ENCODE measurements around the gene GBP2.
"Not testable (repeated sequence)": the region's sequence is repeated elsewhere in the genome, so short reads cannot be mapped to it uniquely, and the experiment has no call there.

Gene GBP2

DNA sequence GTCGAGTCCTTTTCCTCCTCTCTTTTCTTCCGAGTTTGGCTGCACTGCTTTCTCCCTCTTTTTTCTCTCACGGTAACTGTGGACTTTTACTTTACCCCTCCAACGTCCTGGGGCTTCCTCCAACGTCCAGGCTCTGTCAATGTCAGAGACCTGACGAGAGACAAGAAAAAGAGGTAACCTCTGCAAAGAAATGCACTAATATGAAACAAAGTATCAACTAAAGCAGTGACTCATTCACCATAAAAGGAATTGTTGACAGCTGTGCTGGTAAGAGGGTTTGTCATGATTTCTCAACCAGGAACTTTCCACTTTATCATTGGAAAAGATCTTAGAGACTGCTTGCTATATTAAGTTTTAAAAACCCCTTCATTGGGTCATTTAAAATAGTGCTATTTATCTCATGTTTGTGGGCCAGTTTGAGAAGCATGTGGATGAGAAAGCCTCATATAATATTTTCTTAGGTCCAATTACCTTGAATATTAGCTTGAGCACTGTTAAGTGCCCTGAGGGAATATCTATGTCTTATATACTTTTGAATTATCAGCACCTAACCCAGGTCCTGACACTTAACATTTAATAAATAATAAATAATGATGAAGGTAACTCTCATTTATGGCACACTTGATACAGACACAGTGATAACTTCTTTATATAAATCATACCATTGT lies at the start of gene GBP2:
GBP2 (minus strand) TSS at position 202 of the 668 bp plus-strand sequence. CDS start 4,148 bp downstream, outside the sequence.
- peak in 4 of 6 experiments; percentile 3 to 40 (median 22) for DNase-seq

GRCh38 chr1:89174491-89174890 lies 48.6 kb upstream of the GBP2 start:
- DNase-seq: no peak

DNA sequence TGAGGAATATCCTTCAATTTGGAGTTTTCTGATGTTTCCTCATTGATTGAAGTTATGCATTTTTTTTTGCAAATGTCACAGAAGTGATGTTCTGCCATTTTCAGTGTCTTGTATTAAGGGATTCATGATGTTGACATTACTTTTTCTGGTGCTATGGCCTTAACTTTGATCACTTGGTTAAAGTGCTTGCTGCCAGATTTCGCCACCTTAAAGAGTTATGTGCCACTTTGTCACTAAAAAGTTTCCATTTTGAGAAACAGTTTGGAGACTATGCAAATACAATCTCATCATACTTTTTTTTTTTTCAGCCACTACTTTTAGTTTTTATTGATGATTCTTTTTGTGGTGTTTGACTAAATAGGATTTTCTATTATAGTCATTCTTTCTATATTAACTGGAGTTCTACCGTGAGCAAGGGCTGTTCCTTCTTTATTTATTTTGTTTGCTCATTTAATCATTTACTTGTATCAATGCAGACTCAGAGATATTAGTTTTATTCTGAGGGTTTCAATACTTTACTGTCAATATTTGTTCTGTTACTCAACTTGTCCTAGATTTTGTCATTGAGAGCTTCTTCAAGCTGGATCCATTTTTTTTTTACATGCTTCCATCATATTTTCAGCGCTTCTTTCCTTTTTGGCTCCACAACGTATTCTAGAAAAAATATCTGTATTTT lies 46.7 kb upstream of the GBP2 start:
- DNase-seq: no peak

GRCh38 chr1:89171067-89171438 lies 45.1 kb upstream of the GBP2 start:
- no peak for DNase-seq

- DNase-seq: no peak
Observed at GRCh38 chr1:89170170-89171066, 44.5 kb upstream of the GBP2 start.

DNA sequence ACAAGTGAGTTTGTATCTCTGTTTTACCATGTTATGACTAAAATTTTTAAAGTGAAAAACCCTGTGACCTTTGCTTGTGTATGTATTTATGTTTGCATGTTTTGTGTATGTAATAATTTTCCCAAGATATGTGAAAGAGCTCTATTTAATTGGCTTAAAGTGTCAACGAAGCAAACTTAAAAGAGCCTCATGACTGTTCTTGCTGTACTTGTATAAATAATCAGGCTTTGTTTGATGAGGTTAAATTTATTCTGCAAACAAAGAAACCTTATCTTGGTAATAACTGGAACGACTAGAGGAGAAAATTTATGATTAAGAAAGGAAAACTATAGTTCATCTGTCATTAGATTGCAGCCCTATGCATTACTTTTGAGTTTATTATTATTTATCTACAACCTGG lies 43.3 kb upstream of the GBP2 start:
- no peak for DNase-seq

DNA sequence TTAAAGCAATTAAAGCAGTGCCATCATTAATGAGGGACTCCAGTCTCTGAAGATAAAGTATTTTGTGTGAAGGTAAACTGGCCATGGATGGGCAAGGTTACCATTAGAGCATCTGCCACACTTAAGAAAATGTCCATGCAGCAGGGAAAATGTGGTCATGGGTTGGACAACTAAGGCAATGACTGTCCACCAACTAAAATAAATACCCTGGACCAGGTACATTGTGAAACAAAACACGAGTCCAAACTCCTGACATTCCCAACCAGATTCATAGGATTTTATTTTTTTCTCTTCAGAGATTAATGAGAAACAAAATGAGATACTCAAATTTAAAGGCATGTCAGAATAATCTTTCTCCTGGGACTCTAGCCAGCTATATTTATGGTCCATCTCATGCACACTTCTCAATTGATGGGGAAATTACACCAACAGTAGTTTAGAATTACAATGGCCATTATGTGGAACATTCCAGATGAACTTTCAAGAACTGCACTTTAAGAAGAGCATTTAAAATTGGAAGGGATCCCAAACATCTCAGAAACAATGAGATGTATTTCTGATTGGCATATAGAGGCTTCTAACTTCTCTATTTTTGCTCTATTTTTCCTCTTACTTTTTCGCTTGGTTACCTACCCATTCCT lies 41.8 kb upstream of the GBP2 start:
- no peak for DNase-seq

GRCh38 chr1:89166705-89167104 lies 40.8 kb upstream of the GBP2 start:
- no peak for DNase-seq

- DNase-seq: no peak
Observed at GRCh38 chr1:89165811-89166210, 39.9 kb upstream of the GBP2 start.

DNA sequence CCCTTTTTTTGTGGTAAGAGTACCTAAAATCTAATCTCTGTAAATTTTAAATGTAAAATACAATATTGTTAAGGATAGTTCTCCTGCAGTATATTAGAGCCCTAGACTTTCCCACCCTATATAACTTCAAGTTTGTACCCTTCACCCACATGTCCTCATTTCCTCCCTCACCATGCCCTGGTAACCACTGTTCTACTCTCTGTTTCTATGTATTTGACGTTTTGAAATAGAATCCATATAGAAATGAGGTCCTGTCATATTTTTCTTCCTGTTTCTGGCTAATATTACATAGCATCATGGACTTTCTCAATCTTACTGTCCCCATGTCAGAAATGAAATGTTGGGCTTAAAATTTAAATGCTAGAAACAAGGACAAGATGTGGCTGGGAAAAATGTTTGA lies 25.1 kb upstream of the GBP2 start:
- no peak for DNase-seq

DNA sequence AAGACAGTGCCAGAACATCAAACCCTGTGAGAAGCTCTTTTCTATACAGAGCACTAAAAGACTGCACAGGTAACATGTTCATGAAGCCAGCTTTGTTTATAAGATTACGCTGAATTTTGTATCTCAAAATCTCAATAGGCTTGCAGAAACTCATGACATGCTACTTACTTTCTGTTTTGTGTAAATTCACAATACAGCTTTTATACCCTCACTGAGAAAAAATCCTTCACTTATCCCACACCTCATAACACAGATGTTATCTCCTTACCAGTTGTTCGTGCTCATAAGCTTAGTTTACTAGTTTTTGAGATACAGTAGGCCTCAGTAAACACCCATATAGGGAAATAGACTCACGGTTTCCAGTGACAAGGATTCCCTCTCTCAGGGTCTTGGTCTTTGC lies 24.1 kb upstream of the GBP2 start:
- DNase-seq: no peak

DNA sequence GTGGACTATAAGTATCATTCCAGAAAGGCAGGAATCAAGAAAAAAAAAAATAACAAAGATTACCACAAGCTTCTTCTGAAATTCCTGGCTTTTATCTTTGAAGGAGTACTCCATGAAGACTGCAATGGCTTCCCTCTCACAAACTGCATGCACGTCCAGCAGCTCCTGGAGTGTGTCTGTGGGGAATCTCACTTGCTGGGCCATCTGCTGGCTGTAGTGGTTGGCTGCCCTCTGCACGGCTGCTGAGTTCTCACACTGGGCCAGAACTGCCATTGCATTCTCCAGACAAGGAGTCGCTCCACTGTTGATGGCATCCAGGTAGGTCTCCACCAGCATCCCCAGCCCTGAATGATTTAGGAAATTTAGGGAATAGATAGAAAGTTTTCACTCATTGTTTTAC lies 23.3 kb upstream of the GBP2 start:
- DNase-seq: no peak

DNA sequence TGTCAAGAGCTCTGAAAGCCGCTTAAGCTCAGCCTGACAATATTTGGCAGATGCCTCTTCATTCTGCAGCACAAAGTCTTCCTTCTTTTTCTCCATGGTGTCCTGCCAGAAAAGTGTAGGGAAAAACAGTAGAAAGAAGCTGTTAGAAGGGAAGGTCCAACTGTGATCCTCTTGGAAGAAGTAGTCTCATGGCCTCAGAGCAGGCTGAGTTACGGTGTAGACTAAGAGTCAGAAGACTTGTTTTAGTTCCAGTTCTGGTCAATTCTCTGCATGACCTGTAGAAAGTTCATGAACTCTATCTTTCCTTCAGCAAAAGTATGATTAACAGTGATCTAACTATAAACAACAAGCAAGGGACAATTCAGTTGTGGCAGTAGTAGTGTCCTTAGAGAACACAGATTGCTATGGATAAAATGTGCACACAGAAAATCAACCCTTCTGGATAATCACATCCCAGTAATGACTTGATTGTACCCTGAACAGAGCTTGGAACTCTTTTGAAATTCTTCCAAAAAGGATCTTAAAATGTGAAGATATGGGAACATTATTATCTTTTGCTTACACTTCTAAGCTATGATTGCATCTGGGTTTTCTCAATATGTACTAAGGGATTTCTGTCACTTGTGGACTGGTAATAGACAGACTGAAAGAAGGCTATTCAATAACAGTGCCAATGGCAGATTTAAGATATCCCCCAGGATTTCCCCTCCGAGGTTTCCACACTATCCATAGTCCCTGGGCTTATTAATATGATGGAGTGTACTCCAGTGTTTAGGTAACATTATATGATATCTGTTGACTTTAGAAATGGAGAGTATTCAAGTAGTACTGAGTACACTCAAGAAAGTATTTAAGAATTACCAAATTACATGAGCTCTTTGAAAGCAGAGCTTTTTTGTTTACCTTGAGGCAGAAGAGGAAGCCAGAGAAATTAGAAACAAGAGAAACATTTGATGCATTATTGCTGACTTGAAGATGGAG lies 22.1 kb upstream of the GBP2 start:
- no peak for DNase-seq

DNA sequence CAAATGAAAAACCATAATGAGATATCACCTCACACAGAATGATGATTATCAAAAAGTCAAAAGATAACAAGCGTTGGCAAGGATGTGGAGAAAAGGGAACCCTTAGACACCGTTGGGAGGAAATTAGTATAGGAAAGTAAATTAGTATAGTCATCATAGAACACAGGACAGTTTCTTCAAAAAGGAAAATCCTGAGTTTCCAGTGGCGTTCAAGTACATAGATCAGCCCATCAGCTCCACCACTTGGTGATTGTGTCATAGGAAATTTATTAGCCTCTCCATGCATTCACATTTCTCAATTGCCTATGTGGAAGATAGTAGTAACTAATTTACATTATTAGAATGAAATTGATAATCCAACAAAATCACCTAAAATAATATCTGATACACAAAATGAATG lies 20.8 kb upstream of the GBP2 start:
- DNase-seq: no peak

- DNase-seq: no peak
Observed at GRCh38 chr1:89143484-89143883, 17.6 kb upstream of the GBP2 start.

- DNase-seq: no peak
Observed at GRCh38 chr1:89142160-89142559, 16.2 kb upstream of the GBP2 start.

DNA sequence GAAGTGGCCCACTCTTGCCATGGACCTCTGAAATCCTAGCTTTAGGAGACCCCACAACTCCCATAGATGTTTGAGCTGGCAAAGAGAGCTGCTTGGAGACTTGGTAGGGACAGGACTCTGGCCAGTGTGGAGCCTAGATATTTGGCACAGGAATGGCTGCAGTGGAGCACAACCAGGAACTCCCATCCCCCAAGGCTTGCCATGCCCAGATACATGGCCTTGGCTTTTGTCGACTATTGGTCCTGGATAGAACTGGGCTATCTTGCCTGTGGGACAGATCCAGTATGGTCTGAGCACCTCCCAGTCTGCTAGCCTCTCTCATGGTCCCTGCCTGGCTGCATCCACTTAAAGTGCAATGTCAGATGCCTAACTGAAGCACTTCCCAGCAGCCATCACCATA lies 7.8 kb upstream of the GBP2 start:
- DNase-seq: no peak

DNA sequence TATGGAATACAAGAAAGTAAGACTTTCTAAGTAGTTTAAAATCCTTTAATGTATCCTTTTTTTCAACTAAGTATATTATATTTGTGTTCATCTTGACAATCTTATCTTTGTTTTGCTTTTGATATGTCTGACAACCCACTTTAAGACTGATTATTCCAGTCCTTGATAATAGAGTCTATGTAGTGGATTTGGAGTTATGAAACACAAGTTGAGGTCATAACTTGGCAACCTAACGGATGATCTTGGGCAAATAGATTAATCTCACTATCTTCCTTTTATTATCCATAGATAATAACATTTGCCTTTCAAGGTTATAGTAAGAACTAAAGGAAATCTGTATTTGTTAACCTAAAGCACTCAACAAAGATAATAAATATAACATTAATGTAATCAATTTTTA lies 4.8 kb upstream of the GBP2 start:
- DNase-seq: no peak

DNA sequence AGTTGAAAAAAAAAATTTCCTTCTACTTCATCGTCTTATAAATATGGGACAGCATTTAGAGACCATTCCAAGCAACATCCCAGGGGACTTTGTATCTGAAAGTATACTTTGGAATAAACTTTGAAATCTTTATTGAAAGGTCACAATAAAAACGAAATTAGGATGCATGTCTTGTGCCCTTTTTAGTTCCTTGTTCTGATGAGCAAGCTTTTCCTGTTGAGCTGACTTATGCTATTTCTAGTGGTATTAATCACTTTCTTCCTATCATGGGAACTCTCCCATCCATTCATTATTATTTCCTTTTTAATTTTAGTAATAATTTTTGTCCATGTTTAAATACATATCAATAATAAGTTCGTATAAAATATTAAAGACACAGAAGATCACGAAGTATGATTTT lies 4.0 kb upstream of the GBP2 start:
- no peak for DNase-seq

- DNase-seq: not testable (repeated sequence)
Observed at GRCh38 chr1:89128003-89128458, 2.1 kb upstream of the GBP2 start.

- DNase-seq: peak; percentile 58 to 84 (median 71)
Observed at GRCh38 chr1:89126602-89127565, 970 bp upstream of the GBP2 start.
